ENCODE data around the gene OSBPL5.

Gene OSBPL5, protein sequence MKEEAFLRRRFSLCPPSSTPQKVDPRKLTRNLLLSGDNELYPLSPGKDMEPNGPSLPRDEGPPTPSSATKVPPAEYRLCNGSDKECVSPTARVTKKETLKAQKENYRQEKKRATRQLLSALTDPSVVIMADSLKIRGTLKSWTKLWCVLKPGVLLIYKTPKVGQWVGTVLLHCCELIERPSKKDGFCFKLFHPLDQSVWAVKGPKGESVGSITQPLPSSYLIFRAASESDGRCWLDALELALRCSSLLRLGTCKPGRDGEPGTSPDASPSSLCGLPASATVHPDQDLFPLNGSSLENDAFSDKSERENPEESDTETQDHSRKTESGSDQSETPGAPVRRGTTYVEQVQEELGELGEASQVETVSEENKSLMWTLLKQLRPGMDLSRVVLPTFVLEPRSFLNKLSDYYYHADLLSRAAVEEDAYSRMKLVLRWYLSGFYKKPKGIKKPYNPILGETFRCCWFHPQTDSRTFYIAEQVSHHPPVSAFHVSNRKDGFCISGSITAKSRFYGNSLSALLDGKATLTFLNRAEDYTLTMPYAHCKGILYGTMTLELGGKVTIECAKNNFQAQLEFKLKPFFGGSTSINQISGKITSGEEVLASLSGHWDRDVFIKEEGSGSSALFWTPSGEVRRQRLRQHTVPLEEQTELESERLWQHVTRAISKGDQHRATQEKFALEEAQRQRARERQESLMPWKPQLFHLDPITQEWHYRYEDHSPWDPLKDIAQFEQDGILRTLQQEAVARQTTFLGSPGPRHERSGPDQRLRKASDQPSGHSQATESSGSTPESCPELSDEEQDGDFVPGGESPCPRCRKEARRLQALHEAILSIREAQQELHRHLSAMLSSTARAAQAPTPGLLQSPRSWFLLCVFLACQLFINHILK

GRCh38 chr11:3165152-3165705 is at the start of gene OSBPL5:
Gene OSBPL5, minus strand, starts transcription at chr11:3165310. Its CDS starts 36,162 bp downstream, at chr11:3129148.
- TF ChIP-seq CTCF (IDR thresholded peaks at IDR 0.05; ENCODE audit: insufficient read depth, missing control alignments), result no peak
- FAIRE-seq, result no peak
- DNase-seq (ENCODE audit: insufficient read length, low spot score), result peak; percentile 34

GRCh38 chr11:3214420-3214699 is 49.2 kb upstream of the OSBPL5 start:
- no peak for TF ChIP-seq CTCF (IDR thresholded peaks at IDR 0.05; ENCODE audit: insufficient read depth, missing control alignments)
- FAIRE-seq (no peak), DNase-seq (ENCODE audit: insufficient read length, low spot score) (no peak)

DNA sequence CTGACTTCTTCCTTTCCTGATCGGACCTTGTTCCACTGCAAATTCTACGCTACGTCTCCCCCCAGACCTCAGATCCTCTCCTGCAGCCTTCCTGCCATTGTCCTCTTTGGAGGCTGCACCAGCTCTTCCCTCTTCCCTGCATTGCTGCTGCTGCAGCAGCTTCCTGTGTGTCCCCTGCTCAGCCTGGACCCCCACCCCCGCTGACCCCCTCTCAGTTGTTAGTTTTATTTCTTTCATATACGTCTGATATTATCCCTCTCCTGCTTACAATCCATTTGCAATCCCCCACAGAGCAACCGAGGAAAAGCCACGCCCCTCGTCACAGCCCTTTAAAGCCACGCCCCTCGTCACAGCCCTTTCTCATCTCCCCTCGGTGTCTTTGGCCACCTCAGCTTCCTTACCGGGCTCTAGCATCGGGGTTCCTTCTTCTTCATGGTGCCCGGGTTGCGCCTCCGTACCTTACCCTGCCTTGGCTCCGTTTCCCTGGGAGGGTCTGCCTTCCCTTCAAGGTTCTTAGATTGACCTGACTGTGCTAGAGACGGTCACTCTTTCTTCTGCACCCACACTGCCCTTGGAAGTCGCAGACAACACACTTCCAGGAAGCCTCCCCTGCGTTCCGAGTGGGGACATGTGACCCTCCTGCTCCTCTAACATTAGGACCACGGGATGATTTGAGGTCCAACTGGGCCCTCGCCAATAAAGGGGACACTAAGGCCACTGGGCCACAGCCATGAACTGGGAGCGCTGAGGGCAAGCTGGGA is 48.7 kb upstream of the OSBPL5 start:
- no peak for FAIRE-seq
- no peak for DNase-seq (ENCODE audit: insufficient read length, low spot score)
- TF ChIP-seq CTCF (IDR thresholded peaks at IDR 0.05; ENCODE audit: insufficient read depth, missing control alignments), result no peak

- FAIRE-seq, result no peak
- DNase-seq (ENCODE audit: insufficient read length, low spot score), result no peak
- TF ChIP-seq CTCF (IDR thresholded peaks at IDR 0.05; ENCODE audit: insufficient read depth, missing control alignments), result no peak
Measured at GRCh38 chr11:3208272-3208671, 43.2 kb upstream of the OSBPL5 start.

DNA sequence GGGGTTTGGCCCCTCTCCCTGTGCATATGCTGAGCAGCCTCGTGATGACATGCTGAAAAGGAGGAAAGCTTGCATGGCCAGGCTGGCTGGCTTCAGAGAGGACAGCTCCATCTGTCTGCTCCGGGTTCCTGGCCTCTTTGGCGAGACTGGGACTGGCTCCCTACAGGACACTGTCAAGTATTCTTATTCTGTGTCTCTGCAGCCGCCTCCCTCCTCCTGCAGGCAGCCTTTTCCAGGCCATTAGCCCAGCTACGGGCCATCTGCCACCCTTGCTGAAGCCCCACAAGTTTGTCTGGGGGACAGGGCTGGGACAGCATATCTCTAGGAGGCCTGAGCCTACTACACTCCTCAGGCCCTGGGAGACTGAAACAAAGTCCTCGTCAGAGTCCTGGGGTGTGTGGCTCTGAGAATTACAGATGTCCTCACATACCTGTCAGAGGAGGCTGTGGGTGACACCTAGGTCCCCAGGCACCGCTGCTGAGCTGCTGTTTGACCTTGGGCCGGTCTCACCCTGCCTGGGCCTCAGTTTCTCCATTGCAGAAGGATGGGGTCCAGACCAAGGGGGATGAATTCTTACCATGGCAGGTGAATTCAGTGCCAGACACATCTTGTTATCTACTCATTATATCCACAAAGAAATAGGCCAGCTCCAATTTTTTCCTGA is 42.5 kb upstream of the OSBPL5 start:
- DNase-seq (ENCODE audit: insufficient read length, low spot score) (no peak), FAIRE-seq (no peak)

More for the DNA sequence above, 42.5 kb upstream of the OSBPL5 start:
- TF ChIP-seq CTCF (IDR thresholded peaks at IDR 0.05; ENCODE audit: insufficient read depth, missing control alignments), result no peak

Data from D721Med (cell line).